Transverse colon (tissue), 3 donors: ENCODE measurements around the gene CACFD1.

Experiments
- CTCF ChIP-seq, 5 experiments: fragments of 200-600 bp in 3 of 5; fragments of 450-650 bp in 2 of 5; sonication (generic) in 3 of 5; IDR thresholded peaks; 1 replicate in 2 of 5; 2 replicates in 3 of 5; pipeline ENCODE4 v1.5.1; 2016 to 2017; ENCODE audit warnings: antibody characterized with exemption in 5 of 5, inconsistent platforms in 3 of 5, mild to moderate bottlenecking in 2 of 5, moderate library complexity in 1 of 5
- EP300 ChIP-seq: sonication (generic); formaldehyde crosslinking; IDR thresholded peaks from one replicate; pipeline ENCODE4 v1.6.1; 2017; ENCODE audit warnings: antibody characterized with exemption, low read depth
- POLR2A ChIP-seq: fragments of 450-650 bp; IDR thresholded peaks from one replicate; pipeline ENCODE4 v1.6.1; 2016; ENCODE audit warnings: antibody characterized with exemption, mild to moderate bottlenecking, moderate library complexity

GRCh38 chr9:133465984-133466383 is 6.2 kb downstream of the CACFD1 start:
- TF ChIP-seq CTCF (IDR thresholded peaks at IDR 0.05) = no peak
- TF ChIP-seq EP300 = no peak
- no peak for TF ChIP-seq POLR2A
